ENCODE results near the gene HLA-F.

Gene HLA-F

DNA sequence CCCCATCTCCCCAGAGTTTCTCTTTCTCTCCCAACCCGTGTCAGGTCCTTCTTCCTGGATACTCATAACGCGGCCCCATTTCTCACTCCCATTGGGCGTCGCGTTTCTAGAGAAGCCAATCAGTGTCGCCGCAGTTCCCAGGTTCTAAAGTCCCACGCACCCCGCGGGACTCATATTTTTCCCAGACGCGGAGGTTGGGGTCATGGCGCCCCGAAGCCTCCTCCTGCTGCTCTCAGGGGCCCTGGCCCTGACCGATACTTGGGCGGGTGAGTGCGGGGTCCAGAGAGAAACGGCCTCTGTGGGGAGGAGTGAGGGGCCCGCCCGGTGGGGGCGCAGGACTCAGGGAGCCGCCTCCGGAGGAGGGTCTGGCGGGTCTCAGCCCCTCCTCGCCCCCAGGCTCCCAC lies at the start of gene HLA-F:
Gene HLA-F (plus strand): TSS at position 173 of the 404 bp plus-strand sequence. CDS start 30 bp downstream, at position 203.
- peak; percentile 67 for DNase-seq

DNA sequence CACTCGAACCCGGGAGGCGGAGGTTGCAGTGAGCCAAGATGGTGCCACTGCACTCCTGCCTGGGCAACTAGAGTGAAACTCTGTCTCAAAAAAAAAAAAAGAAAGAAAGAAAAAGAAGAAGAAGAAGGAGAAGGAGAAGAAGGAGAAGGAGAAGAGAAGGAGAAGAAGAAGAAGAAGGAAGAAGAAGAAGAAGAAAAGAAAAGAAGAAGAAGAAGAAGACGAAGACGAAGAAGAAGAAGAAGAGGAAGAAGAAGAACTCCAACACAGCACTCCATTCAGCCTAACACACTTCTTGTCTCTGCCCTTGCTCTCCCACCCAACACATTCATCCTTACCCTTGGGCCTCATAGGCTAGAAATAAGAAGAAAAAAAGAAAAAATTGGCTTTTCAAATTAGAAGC lies 49.2 kb upstream of the HLA-F start:
- no peak for DNase-seq

DNA sequence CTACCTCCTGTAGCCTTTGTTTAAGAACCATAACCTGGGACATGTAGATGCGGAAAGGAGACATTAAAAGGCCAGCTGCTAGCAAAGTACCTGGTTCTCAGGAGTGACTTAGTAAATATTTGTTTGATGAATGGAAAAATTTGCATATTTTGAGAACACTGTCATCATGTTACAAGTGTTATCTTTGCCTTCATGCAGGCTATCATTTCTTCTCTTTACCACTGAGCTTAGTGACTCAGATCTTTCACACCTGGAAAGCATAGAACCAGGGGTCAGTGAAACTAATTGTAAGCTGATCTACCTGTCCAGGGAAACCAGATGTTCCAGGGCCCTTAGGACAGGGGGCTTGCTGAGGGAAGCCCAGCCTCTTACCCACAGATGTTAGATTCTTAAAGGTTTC lies 47.7 kb upstream of the HLA-F start:
- DNase-seq = peak; percentile 35

DNA sequence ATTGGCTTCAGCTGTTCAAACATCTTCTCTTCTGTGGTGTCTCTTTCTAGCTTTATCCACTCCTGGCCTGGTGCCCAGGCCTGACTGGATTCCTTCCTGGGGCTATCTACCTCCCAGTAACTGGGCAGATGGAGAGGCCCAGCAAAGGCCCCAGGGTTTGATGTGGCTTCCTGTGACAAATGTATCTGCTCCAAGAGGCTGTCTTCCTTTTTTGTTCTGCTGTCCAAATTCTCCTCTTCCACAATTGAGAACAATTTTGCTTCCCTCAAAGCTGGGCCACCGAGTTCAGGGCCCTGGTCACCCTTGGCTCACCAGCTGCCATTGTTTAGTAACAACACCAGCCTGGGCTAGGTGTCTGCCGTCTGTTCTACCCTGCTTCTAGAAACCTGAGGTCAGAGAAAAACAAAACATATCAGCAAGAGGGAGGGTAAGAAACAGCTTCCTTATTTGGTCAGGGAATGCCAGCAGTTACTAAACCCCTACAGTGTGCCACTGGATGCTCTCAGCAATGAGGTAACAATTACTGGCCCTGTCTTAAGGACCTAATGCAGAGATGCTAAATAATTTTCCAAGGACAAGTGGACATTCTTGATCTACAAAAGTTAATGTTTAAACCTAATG lies 46.1 kb upstream of the HLA-F start:
- DNase-seq = peak; percentile 80

DNA sequence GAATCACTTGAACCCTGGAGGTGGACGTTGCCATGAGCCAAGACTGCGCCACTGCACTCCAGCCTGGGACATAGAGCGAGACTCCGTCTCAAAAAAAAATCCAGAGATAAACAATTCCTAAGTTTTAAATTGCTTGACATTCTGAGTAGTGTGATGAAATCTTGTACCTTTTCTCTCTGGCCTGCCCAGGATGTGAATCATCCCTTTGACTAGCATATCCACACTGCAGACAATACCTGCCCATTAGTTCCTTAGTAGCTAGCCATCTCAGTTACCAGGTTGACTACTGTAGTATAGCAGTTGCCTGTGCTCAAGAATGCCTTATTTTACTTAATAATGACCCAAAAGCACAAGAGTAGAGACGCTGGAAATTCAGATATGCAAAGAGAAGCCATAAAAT lies 45.1 kb upstream of the HLA-F start:
- DNase-seq = no peak

DNA sequence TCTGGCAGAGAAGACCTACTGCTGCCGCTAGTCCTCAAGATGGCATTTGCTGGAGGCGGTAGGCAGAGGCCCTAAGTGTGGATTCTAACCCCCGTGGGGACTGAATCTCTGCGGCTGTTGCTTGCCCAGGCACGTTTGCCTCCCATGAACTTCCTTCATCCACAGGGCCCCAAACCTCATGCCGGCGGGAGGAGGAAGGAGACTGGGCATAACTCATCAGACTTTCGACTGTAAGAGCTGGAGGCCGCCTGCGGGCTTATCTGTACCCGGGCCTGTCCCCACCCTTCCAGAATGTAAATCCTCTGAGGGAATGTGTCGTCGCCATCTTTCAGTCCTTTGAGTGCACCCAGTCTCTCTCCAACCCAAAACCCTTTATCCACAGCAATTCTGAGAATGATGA lies 43.3 kb upstream of the HLA-F start:
- DNase-seq = no peak

DNA sequence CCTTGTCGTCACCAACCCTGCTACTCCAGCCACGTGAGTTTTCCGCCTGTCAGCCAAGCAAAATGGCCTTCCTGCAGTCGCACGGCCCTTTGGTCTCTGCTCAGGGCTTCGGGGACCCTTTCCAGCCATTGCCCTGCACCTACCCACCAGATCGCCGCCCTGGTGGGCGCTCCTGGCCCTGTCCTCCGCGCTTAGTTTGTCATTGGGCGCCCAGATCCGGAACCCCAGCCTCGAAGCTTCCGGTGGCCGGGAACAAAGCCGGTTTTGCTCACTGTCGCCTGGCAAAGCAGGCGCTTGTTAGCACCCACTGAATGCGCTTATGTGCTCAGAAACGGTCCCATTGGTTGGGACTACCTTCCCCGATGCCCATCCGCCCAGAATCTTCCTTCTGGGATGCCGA lies 42.8 kb upstream of the HLA-F start:
- DNase-seq = no peak

DNA sequence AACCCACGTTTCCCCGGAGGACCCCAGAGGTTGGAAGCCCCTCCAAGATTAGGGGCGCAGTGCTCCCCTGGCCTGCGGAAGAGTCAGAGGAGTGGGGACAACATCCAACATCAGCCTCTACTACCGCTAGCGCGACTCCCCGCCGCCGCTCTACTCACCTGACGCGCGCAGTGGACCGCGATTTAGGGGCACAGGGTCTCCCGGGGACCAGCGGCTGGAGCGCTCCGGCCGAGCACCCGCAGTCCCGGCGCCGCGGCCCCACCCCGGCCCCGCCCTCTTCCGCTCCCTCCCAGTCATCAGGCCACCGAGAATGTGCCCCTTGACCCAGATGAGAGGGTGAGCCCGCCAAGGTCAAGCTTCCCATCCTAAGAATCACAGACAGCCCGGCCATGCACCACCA lies 42.3 kb upstream of the HLA-F start, which contains the start of gene ZFP57:
Gene ZFP57 (minus strand): TSS at position 249 of the 400 bp plus-strand sequence. CDS start 4,149 bp downstream, outside the sequence.
- no peak for DNase-seq

DNA sequence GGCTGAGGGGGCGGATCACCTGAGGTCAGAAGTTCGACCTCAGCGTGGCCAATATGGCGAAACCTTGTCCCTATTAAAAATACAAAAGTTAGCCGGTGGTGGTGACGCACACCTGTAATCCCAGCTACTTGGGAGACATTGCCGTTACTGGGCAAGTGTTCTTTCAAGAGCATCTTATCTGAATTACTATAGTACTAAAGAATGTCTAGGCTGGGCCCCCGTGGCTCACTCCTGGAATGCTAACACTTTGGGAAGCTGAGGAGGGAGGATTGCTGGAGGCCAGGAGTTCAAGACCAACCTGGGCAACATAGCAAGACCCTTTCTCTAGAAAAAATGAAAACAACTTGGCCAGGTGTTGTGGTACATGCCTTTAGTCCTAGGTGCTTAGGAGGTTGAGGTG lies 41.4 kb upstream of the HLA-F start:
- DNase-seq = no peak

DNA sequence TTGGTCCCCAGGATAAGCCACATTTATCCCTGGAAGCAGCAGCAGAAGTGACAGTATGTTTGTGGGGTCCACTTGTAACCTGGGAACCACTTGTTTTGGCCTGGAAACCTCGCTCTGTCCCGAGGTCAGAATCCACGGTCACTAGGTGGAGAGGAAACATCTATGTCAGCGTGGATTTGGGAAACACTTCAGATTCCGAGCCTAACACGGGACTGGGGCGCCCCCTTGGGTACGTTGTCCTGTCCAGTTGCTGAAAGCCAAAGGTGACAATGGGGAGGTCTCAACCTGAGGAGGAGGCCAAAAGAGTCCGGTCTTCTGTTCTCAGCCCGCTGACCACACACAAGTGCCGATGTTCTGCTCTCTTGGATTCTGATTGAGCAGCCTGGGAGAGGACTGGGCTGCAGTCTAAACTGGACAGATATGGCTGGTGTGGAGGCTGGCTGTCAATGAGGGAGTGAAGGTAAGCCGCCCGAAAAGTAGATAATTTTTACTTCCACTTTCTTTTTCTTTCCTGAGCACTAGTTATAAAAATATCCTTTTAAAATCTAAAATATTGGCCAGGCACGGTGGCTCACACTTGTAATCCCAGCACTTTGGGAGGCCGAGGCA lies 37.4 kb upstream of the HLA-F start:
- DNase-seq = no peak

DNA sequence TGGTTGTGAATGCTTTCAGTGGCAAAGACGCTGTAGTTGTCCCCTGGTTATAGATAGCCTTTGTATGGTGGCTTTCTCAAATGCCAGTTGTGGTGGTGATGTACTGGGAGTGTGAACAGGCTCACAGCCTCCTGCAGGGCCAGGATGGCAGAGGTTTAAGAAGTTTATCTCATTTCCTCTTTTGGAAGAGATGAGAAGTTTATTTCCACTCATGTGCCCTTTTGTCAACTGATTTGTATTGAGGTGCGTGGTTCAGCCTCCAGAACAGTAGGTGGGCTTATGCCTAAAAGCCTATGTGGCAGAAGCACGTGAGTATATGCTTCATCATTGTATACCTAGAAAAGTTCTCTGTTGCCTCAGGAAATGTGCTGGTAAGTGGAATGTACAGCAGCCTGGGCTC lies 28.6 kb upstream of the HLA-F start:
- no peak for DNase-seq

DNA sequence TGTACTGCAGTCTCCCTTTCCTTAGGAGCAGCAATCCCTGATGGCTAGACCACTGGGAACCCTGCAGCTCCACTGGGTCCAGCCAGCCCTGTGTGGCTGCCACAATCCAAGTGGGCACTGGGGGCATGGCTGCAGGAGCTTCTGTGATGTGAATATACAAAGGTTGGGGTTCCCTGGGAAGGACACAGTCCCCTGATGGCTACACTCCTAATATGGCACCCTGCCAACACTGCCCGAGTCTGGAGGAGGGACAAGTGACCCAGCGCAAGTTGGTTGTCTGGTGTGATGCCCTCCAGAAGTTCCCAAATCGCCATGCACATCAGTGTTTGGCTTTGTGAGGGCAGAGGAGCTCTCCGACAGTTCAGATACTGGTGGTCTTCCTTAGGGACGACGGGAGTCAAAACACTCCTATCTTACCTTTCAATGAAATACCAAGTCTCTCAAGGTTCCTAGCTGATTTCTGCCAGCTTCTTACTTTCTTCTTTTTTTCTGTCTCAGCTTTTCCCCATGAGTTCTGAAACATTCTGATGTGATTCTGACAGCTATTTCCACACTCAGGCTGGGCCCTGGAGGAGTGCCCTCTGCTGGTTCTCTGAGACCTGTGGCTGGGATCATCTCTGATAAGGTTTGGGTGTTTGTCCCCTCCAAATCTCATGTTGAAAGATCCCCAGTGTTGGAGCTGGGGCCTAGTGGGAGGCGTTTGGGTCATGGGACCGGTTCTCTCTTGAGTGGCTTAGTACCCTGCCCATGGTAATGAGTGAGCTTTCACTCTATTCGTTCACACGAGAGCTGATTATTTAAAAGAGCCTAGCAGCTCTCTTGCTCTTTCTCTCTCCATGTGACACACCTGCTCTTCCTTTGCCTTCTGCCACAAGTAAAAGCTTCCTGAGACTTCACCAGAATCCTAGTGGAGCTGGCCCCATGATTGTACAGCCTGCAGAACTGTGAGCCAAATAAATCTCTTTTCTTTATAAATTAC lies 26.8 kb upstream of the HLA-F start:
- peak; percentile 25 for DNase-seq

DNA sequence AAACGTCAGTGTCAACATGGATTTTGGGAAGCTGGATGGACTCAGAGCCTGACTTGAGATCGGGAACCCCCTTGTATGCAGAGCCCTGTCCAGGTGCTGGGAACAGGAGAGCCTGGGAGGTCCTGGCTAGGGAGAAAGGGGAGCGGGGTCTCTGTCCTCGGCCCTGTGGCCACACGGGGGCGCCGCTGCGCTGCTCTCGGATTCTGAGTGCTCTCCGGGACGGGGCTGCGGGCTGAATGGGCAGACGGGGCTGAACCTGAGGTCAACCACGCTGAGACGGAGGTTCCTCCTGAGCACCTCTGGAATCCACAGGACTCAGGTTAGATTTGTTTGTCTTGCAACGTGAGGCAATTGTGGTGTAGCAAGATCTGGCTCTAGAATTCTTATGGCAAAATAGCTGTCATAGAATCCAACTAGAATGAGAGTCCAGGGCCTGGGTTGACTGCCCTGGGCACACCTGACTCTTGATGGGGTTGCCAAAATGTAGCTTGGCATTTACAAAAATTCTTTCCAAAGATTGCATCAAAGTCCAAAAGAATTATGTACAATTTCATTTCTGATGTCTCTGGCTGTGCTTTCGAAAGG lies 20.6 kb upstream of the HLA-F start:
- peak; percentile 22 for DNase-seq

DNA sequence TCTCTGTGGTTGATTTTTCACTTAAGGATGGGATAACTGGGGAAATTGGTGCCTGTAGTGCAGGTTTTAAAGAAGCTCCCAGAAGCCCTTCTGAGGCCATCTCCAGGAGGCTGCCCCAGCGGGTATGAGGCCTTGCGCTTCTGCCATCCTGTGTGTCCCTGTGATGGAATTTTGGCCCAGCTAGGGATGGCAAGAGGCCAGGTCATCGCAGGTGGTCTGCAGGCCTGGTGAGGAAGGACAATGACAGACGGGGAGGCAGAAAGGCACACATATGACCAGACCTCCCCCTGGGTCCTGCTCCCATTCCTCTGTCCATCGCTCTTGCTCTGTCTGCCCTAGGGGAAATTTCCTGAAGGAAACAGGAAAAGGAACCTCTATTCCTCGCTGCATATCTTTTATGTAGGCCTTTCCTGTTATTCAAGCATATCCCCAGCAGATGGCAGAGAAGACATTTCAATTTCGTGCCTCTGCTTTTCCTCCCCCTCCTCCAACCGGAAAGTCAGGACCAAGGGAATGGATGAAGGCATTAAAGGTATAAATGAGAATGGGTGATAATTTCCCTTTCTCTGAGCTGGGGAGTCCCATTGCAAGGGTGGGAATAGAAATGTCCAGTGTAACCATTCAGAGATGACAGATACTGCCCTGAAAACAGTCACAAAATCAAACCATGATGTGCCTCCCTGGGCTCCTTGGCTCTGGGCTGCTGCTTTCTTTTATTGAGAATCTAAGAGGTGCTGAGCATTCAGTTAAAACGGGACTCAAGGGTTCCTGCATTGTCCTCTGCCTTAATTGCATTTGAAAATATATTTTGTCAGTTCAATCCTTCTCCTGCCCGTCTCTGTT lies 17.6 kb upstream of the HLA-F start:
- peak; percentile 40 for DNase-seq

DNA sequence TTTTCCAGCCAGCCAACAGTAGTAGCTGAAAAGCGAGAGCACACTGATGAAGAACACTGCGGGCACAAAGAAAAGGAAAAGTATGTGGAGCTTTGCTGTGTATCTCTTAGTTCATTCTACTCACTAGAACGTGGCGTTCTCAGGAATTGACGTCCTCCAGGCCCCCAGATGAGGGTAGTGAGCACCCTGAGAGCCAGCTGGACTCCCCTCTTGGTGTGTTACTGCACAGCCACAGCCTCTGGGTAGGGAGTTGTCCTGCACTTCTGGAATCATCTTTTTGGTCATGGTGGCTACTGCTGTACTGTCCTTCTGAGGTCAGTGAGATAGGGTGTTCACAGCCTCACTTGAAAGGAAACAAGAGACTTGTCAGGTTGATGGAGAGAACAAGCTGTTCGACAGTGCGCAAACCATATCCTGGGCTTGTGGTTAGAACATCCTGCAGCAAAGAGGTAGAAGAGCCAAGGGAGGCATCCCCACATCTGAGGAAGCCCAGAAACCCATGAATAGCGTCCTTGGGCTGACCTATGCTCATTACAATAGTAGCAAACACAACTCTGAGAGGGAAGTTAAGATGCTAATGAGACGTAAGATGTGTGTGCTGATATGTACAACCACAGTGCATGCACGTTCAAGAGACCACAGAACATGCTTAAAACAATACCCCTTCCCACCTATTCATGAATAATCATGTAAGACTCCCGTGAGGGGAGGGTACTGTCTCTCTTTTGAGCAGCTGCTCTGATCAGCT lies 14.6 kb upstream of the HLA-F start:
- no peak for DNase-seq

DNA sequence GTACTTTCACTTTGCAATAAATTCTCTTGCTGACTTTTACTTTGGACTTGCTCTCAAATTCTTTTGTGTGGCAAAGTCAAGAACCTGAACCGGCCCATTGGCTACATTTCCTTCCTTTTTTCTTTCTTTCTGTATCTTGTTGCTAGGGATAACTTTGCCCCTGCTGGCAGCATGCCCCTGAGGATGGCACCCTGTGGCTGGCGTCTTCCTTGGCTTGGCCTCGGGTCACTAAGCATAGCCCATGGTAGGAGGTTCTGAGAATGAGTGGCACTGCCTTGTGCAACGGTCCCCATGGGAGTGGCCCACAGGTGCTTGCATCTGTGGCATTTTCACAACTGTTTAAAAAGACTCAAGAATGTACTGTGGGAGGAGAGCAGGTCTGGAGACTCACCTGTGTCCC lies 14.0 kb upstream of the HLA-F start:
- no peak for DNase-seq

DNA sequence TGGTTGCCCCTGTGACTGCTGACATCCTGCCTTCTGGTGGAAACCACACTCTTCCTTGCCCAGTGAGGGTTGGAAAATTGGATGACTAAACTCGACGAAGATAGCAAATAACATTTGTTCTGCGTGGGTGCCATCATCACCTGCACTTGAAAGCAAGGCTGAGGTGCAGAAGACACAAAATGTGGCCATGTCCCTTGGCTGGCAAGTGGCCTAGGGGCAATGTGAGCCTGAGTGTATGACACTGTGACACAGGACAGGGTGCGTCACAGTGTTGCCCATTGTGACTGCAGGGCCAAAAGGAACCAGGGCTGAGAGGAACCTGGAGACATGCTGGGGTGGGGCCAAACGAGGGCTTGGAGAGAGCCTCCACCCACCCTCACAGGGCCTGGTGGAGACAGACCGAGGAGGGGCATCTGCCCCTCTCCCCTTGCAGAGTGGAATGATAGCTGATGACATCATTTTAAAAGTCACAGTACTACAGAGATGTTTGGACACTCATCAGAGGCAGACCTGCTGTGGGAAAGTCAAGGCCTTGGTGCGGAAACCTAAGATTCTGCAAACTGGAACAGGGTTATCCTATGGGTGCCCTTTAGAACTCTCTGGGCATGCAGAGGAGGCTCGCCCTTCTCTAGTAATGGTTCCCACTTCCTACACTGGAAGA lies 12.8 kb upstream of the HLA-F start:
- DNase-seq = no peak

DNA sequence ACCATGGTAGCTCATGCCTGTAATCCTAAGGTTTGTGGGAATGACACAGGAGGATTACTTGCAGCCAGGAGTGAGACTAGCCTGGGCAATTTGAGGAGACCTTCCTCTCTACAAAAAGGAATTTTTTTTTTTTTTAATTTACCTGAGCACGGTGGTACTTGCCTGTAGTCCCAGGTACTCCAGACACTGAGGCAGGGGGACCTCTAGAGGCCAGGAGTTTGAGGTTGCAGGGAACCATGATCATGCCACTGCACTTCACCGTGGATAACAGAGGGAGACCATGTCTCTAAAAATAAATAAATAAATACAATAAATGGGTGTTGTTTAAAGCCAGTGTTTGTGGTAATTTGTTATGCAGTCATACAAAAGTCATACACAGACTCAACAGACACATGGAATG lies 2.4 kb upstream of the HLA-F start:
- no peak for DNase-seq

DNA sequence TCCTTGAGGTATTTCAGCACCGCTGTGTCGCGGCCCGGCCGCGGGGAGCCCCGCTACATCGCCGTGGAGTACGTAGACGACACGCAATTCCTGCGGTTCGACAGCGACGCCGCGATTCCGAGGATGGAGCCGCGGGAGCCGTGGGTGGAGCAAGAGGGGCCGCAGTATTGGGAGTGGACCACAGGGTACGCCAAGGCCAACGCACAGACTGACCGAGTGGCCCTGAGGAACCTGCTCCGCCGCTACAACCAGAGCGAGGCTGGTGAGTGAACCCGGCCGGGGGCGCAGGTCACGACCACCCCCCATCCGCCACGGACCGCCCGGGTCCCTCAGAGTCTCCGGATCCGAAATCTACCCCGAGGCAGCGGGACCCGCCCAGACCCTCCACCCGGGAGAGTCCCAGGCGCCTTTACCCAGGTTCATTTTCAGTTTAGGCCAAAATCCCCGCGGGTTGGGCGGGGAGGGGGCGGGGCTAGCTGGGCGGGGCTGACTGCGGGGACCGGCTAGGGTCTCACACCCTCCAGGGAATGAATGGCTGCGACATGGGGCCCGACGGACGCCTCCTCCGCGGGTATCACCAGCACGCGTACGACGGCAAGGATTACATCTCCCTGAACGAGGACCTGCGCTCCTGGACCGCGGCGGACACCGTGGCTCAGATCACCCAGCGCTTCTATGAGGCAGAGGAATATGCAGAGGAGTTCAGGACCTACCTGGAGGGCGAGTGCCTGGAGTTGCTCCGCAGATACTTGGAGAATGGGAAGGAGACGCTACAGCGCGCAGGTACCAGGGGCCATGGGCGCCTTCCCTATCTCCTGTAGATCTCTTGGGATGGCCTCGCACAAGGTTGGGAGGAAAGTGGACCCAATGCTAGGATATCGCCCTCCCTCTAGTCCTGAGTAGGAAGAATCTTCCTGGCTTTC lies 693 bp downstream of the HLA-F start:
- DNase-seq = no peak

Measured in NCI-H345 (cell line).